Measurements from ENCODE around the gene CSN3. TPM values are rescaled to one million over a fixed set of nuclear protein-coding genes. Genes with fewer than 3 reads are reported as not detected.
"Not testable (repeated sequence)": the region's sequence is repeated elsewhere in the genome, so short reads cannot be mapped to it uniquely, and the experiment has no call there.

Gene CSN3
- polyA plus RNA-seq, 1 donor from 2014 or later: not detected

GRCh38 chr4:70221818-70222217 lies 20.6 kb upstream of the CSN3 start:
- not testable (repeated sequence) for H3K4me3 ChIP-seq (ENCODE audit: low read length); H4K20me1 ChIP-seq (ENCODE audit: insufficient read depth); H3K9me3 ChIP-seq (ENCODE audit: low read length); H3K9me2 ChIP-seq (ENCODE audit: insufficient read depth, low read length); H3K36me3 ChIP-seq (ENCODE audit: insufficient read depth, low read length); H3K79me2 ChIP-seq (replicated peaks; ENCODE audit: insufficient read depth, low read length); H2AFZ ChIP-seq (ENCODE audit: low read depth, low read length); H3K27me3 ChIP-seq (ENCODE audit: insufficient read depth, low read depth, low read length); H3K27ac ChIP-seq (ENCODE audit: low read length); H3K4me2 ChIP-seq (ENCODE audit: low read length); H3K9ac ChIP-seq (ENCODE audit: low read length); H3F3A ChIP-seq (ENCODE audit: insufficient read depth, low read length, poor library complexity, severe bottlenecking)

- H3K9me2 ChIP-seq (ENCODE audit: insufficient read depth, low read length): no peaks in the 10 kb centered on the region
- H3K36me3 ChIP-seq (ENCODE audit: insufficient read depth, low read length): no peaks in the 10 kb centered on the region
- no peak within 1 kb of the TSS for H3K27ac ChIP-seq (ENCODE audit: low read length)
- H3K9ac ChIP-seq (ENCODE audit: low read length): no peak within 1 kb of the TSS
- H3K4me2 ChIP-seq (ENCODE audit: low read length): no peak within 1 kb of the TSS
- no peaks in the 10 kb centered on the region for H3K27me3 ChIP-seq (ENCODE audit: insufficient read depth, low read depth, low read length)
- no peaks in the 10 kb centered on the region for H3K9me3 ChIP-seq (ENCODE audit: low read length)
- H3K79me2 ChIP-seq (replicated peaks; ENCODE audit: insufficient read depth, low read length): no peaks in the 10 kb centered on the region
- no peak for TF ChIP-seq CTCF (IDR thresholded peaks at IDR 0.05; ENCODE audit: poor library complexity, severe bottlenecking)
- TF ChIP-seq MXI1 (conservative IDR thresholded peaks at IDR 0.05; ENCODE audit: poor library complexity, severe bottlenecking): no peak
- no peak for TF ChIP-seq REST (IDR thresholded peaks at IDR 0.05; ENCODE audit: borderline replicate concordance)
- TF ChIP-seq EP300 (conservative IDR thresholded peaks at IDR 0.05; ENCODE audit: poor library complexity, severe bottlenecking): no peak
- TF ChIP-seq EZH2 (IDR thresholded peaks at IDR 0.05; ENCODE audit: borderline replicate concordance, insufficient read depth, low read length, poor library complexity, severe bottlenecking): no peak
- no peaks in the 10 kb centered on the region for H3F3A ChIP-seq (ENCODE audit: insufficient read depth, low read length, poor library complexity, severe bottlenecking)
- no peaks in the 10 kb centered on the region for H4K20me1 ChIP-seq (ENCODE audit: insufficient read depth)
- H2AFZ ChIP-seq (ENCODE audit: low read depth, low read length): no peak within 1 kb of the TSS
- no peak within 1 kb of the TSS for H3K4me3 ChIP-seq (ENCODE audit: low read length)
These were observed 16.6 kb upstream of the CSN3 start, which contains the start of gene FDCSP for GRCh38 chr4:70225824-70226223. TSS of gene FDCSP (plus strand) at chr4:70226124. CDS start at chr4:70231195, 5,071 bp downstream.

GRCh38 chr4:70236125-70236524 lies 6.3 kb upstream of the CSN3 start:
- H3K27ac ChIP-seq (ENCODE audit: low read length): no peak overlapping the region
- no peaks in the 10 kb centered on the region for H3K79me2 ChIP-seq (replicated peaks; ENCODE audit: insufficient read depth, low read length)
- H3F3A ChIP-seq (ENCODE audit: insufficient read depth, low read length, poor library complexity, severe bottlenecking): no peaks in the 10 kb centered on the region
- H3K4me3 ChIP-seq (ENCODE audit: low read length): no peak overlapping the region
- H3K9ac ChIP-seq (ENCODE audit: low read length): no peak overlapping the region
- H3K9me3 ChIP-seq (ENCODE audit: low read length): no peaks in the 10 kb centered on the region
- no peak overlapping the region for H3K4me2 ChIP-seq (ENCODE audit: low read length)
- TF ChIP-seq EZH2 (IDR thresholded peaks at IDR 0.05; ENCODE audit: borderline replicate concordance, insufficient read depth, low read length, poor library complexity, severe bottlenecking): no peak
- TF ChIP-seq CTCF (IDR thresholded peaks at IDR 0.05; ENCODE audit: poor library complexity, severe bottlenecking): no peak
- no peak for TF ChIP-seq RAD21 (conservative IDR thresholded peaks at IDR 0.05)
- TF ChIP-seq REST (IDR thresholded peaks at IDR 0.05; ENCODE audit: borderline replicate concordance): no peak
- TF ChIP-seq MXI1 (conservative IDR thresholded peaks at IDR 0.05; ENCODE audit: poor library complexity, severe bottlenecking): no peak
- TF ChIP-seq TAF1 (IDR thresholded peaks at IDR 0.05; ENCODE audit: low read depth): no peak
- no peak for TF ChIP-seq SMC3 (conservative IDR thresholded peaks at IDR 0.05; ENCODE audit: poor library complexity)
- TF ChIP-seq EP300 (conservative IDR thresholded peaks at IDR 0.05; ENCODE audit: poor library complexity, severe bottlenecking): no peak
- no peak for TF ChIP-seq POLR2AphosphoS5 (IDR thresholded peaks at IDR 0.05)
- H3K9me2 ChIP-seq (ENCODE audit: insufficient read depth, low read length): no peaks in the 10 kb centered on the region
- no peaks in the 10 kb centered on the region for H3K27me3 ChIP-seq (ENCODE audit: insufficient read depth, low read depth, low read length)
- no peaks in the 10 kb centered on the region for H4K20me1 ChIP-seq (ENCODE audit: insufficient read depth)
- no peak overlapping the region for H2AFZ ChIP-seq (ENCODE audit: low read depth, low read length)
- no peaks in the 10 kb centered on the region for H3K36me3 ChIP-seq (ENCODE audit: insufficient read depth, low read length)
